ENCODE measurements around the gene BIVM.

The BIVM gene

DNA sequence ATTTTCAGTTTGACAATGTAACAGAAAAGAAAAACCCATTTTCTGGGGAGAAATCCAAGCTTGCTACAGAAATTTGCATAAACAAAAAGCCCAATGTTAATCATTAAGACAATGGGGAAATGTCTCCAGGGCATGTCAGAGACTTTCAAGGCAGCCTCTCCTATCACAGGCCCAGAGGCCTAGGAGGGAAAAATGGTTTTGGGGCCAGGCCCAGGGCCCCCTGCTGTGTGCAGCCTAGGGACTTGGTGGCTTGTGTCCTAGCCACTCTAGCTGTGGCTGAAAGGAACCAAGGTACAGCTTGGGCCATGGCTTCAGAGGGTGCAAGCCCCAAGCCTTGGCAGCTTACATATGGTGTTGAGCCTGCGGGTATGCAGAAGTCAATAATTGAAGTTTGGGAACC, 17.3 kb upstream of the BIVM start:
- no peak for DNase-seq
- in situ Hi-C loops (cut with MboI; ENCODE audit: low pct_unique_long_range_greater_than_20kb, low sequenced_read_pairs): no loop called here

DNA sequence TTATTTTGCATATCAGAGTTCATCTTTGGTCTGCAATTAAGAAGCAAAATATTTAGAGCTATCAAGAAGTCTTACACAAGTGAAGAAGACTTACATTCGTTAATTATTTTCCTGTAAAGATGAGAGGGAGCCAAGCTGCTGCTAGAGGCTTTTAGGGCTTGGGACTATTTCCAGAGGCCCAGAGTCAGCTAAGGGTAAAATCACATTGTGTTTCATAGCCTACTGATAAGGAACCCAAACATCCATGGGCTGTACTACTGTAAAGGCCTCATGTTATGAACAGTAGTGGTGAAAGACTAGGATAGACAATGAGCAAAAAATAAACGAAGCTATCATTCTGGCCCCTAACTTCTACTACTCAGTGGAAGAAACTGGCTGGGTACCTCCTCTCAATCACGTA, 14.4 kb upstream of the BIVM start:
- no peak for DNase-seq
- in situ Hi-C loops (cut with MboI; ENCODE audit: low pct_unique_long_range_greater_than_20kb, low sequenced_read_pairs): no loop called here

DNA sequence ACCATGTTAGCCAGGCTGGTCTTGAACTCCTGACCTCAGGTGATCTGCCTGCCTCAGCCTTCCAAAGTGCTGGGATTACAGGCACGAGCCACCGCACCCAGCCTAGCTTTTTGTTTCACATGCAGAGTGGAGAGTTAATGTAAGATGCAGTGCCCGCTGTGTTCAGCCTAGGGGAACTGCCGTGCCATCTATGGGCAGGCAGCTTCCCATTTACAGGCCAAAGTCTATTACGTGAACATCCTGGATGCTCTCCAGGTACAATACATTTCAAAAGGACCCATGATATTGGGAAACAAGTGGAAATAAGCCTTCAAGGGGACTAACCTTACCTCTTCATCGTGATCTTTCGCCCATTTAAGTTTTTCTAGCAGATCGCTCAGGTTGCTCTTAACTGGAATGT, 10.2 kb upstream of the BIVM start:
- no peak for DNase-seq
- in situ Hi-C loops (cut with MboI; ENCODE audit: low pct_unique_long_range_greater_than_20kb, low sequenced_read_pairs): no loop called here

DNA sequence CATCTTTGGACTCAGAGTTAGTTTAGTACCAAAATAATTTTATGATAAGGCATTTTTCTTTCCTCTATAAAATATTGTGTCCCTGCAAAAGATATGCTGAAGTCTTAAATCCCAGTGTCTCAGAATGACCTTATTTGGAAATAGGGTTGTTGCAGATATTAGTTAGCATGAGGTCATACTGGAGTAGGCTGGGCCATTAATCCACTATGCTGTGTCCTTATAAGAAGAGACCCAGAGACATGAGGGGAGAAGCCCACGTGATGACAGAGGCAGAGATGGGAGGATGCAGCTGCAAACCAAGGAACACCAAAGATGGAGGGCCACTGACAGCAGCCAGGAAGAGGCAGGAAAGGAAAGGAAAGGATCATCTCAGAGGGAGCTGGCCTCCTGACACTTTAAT, 6.5 kb upstream of the BIVM start:
- no peak for DNase-seq
- in situ Hi-C loops (cut with MboI; ENCODE audit: low pct_unique_long_range_greater_than_20kb, low sequenced_read_pairs): no loop called here

DNA sequence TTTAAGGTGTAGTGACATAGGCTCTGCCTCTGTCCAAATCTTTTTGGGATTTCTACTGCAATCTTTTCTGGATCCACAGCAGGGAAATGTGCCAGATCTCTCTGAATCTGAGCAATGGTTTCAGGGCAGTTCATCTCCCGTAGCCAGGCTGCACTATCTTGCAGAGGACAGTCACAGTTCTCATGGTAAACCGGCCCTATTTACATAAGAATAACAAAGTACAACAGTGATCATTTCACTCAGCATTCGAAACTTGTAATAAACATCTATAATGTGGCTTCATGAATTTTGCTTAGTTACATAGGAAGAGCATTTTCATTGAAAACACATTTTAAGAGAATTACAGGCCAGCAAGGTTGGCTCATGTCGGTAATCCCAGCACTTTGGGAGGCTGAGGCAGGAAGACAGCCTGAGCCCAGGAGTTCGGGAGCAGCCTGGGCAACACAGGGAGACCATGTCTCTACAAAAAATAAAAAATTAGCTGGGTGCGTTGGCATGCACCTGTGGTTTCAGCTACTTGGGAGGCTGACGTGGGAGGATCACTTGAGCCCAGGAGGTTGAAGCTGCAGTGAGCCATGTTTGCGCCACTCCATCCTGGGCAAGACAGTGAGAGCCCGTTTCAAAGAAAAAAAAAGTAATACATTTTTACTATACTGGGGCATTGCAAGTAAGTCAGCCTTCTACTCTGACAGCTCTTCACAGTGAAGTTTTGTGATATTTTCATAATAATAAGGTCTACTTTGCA, 5.1 kb upstream of the BIVM start:
- in situ Hi-C loops (cut with MboI; ENCODE audit: low pct_unique_long_range_greater_than_20kb, low sequenced_read_pairs): no loop called here
- DNase-seq: no peak

DNA sequence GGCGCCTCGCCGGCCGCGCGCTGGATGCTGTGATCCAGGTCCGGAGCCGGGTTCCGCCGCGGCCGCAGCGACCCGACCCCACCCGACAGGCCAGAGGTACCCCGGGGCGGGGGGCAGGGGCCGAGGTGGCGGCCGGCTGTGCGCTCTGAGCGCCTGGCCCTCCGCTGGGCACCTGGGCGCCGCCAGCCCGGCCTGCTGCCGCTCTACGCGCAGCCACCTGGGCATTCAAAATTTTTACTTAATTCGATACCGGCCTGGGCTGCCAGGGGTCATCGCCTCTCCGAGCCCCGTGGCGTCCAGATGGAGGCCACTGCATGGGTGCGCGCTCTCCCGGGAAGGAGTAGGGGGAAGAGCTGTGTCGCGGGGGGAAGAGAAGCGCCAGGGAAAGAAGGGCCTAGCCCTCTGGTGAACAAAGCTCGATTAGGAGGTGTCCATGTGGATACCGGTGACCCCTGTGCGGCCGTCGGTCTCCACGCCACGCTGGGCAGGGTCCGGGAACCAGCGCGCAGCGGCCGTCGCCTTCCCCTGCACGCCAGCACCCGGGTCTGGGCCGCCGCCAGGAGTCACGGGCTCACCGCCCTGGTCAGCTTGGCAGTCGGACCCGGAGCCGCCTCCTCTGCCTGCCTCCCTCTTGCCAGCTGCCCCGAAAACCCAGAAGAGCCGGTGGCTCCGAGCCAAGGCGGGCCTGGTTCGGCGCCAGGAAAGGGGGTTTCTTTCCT, 666 bp downstream of the BIVM start:
- in situ Hi-C loops (cut with MboI; ENCODE audit: low pct_unique_long_range_greater_than_20kb, low sequenced_read_pairs): no loop called here

DNA sequence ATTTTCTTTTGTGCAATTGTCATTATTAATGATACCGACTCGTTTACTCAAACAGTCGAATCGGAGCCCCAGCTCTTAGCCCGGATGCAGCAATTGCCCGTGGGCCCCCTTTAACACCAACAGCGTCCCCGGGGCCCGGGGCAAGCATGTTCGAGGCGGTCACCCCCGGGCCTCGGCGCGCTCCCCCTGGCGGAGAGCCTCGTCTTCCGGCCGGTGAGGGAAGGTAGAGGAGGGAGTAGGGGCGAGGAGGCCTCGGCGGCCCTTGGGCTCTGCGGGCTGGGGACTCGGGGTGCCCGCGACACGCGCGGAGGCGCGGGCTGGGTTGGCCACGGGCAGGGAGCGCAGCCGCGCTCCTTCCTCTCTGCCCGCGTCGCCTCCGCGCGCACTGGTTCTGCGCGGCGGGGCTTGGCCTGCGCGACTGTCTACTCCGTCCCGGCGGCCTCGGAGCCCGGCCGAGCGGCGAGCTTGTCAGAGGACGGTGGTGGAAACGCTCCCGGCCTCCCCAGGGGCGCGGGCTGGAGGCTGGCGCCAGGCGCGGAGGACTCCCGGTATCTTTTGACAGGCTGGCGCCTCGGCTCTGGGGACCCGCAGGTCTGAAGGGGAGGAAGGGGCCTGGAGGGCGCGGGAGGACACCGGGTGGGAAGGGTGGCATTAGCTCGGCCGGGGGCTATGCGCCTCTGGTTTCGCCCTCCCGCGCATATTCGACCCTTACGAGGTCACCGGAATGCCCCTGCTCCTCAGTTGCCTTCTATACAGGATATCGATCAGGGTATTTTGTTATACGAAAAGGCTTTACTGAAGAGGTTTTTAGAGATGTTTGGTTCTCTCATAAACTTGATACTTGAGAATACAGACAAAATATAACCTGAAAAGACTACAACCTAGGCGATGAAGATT, 1.5 kb downstream of the BIVM start:
- in situ Hi-C loops (cut with MboI; ENCODE audit: low pct_unique_long_range_greater_than_20kb, low sequenced_read_pairs): no loop called here
- peak; percentile 91 for DNase-seq

More for the DNA sequence above, 666 bp downstream of the BIVM start:
- DNase-seq: no peak

DNA sequence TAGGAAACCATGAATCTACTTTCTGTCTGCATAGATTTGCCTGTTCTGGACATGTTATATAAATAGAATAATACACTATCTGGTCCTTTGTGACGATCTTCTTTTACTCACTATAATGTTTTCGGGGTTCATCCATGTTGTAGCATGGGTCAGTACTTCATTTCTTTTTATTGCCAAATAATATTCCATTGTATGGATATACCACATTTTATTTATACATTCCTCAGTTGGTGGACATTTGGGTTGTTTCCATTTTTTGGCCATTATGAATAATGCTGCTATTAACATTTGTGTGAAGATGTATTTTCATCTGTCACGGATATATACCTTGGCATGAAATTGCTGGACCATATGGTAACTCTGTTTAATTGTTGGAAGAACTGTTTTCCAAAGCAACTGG, 6.8 kb downstream of the BIVM start:
- in situ Hi-C loops (cut with MboI; ENCODE audit: low pct_unique_long_range_greater_than_20kb, low sequenced_read_pairs): no loop called here
- DNase-seq: no peak

DNA sequence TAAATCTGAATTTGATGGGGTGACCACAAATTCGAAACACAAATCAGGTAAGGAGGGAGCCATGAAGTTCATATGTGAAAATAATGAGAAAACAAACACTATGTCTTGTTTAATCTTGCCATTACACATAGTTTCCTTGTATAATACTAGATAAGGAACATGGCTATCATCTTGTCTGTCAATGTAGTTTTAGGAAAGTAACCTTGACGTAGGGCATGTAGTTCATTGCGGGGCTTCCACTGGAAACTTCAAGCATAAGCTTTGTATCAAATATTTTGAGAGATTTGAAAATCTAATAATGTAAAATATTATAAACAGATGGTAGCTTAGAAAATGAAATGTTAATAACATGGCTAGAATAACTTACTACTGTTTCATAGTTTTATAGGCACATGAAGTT, 8.8 kb downstream of the BIVM start:
- DNase-seq: no peak
- in situ Hi-C loops (cut with MboI; ENCODE audit: low pct_unique_long_range_greater_than_20kb, low sequenced_read_pairs): no loop called here

DNA sequence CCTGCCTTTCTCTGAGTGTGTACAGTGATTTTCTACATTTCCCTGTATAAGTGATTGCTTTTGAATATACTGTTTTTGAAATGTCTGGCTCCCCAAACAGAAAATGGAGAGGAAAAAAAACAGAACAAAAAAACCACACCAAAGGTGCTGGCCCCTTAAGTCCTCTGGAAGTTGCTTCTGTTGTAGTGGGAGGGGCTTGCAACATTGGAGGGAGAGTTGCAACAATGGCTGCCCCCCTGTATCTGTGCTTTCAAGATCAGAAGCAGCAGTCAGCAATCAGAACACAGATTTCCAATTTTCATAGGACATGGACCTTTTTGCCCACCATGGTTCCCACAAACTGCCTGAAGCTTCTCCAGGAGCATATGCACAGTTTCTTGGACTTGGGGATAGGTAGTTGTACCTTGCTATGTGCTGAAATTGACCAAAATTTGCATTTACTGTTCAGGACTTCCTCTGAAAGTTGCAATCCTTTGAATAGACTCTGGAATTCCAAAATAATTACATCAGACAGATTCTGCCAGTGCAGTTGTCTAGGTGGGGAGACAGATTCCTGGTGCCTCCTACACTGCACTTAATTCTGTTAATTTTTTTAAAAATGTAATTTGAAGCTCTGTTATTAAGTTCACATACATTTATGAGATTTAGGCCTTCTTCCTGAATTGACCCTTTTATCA, 13.8 kb downstream of the BIVM start:
- in situ Hi-C loops (cut with MboI; ENCODE audit: low pct_unique_long_range_greater_than_20kb, low sequenced_read_pairs): no loop called here
- DNase-seq: peak; percentile 20

DNA sequence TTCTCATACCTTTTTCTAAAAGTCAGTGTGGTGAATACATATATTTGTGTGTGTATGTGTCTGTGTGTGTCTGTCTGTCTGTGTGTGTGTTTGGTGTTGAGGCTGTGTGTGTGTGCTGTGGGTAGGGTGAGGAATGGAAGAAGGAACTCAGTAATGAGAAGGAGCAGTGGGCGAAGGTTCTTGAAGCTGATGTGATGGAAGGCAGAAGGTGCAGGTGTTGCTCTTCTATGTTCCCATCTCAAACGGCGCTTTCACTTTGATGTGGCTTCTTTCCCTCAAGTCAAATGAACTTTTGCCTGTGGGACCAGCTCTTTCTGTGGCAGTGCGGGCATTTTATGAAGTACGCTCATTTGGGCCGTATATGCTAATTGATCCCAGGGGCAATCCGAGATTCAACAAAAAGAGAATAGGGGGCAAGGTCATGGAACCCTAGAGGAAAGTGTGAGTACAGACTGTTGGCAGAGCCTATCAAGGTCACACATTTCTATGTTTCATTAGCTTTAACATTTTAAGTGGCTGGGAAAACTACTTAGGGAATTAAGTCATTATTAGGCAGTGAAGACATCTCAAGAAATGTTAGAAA, 15.2 kb downstream of the BIVM start:
- no peak for DNase-seq
- in situ Hi-C loops (cut with MboI; ENCODE audit: low pct_unique_long_range_greater_than_20kb, low sequenced_read_pairs): no loop called here

DNA sequence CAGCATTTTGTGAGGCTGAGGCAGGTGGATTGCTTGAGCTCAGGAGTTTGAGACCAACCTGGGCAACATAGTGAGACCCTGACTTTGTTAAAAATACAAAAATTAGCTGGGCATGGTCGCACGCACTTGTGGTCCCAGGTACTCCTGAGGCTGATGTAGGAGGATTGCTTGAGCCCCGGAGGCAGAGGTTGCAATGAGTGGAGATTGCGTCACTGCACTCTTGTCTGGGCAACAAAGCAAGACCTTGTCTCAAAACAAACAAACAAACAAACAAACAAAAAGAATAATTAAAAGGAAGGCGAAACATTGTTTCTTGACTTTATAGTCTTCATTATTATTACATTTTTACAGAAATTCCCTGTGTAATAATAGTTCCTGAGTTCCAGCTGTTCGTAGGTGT, 15.9 kb downstream of the BIVM start:
- DNase-seq: no peak
- in situ Hi-C loops (cut with MboI; ENCODE audit: low pct_unique_long_range_greater_than_20kb, low sequenced_read_pairs): no loop called here

DNA sequence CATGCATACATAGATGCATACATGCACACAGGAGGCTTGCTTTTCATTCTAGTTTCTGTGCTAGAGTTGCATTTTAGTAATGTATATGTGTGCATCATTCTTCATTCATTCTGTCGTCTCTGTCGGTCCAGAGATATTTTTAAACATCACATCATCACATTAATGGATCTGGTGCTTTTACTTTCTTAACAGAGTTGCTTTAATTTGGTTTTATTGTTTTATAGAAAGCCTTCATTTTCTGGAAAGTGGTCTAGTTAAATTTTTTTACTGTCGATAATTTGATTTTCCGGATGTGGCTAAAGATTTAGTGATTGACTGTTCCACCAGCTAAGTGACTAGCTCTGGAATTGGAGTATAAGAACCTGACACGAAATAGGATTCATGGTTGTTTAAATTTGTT, 16.9 kb downstream of the BIVM start:
- no peak for DNase-seq
- in situ Hi-C loops (cut with MboI; ENCODE audit: low pct_unique_long_range_greater_than_20kb, low sequenced_read_pairs): no loop called here

DNA sequence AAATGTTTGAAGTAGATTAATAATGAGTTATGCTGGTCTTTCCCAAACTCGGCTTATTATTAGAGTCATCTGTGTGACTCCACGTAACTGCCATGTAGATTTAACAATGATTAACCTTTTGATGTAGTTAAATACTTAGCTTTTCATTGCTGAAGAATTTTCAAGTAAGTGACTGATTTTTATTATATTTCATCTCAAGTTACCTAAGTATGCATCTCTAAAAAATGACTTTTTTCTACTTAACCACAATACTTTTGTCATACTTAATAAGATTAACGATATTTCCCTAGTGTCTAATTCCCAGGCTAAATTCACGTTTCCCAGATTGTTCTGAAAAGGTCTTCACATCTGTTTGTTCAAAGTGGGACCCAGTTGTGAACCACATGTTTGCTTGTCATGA, 17.8 kb downstream of the BIVM start:
- no peak for DNase-seq
- in situ Hi-C loops (cut with MboI; ENCODE audit: low pct_unique_long_range_greater_than_20kb, low sequenced_read_pairs): no loop called here

DNA sequence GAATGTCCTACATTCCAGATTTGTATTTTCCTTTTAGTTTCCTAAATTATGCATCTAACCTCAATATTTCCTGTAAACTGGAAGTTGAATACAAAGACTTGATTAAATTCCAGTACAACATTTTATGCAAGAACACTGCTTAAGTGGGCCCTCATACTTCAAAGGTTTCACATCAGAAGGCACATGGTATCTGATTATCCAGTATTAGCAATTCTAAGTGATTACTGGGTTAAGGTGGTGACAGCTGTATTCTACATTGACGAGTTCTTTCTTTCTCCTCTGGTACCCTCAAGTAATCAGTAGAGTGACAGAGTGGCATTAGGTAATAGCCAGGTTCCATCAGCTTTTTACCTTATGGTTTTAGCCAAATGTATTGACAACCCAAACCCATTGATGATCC, 18.3 kb downstream of the BIVM start:
- in situ Hi-C loops (cut with MboI; ENCODE audit: low pct_unique_long_range_greater_than_20kb, low sequenced_read_pairs): no loop called here

DNA sequence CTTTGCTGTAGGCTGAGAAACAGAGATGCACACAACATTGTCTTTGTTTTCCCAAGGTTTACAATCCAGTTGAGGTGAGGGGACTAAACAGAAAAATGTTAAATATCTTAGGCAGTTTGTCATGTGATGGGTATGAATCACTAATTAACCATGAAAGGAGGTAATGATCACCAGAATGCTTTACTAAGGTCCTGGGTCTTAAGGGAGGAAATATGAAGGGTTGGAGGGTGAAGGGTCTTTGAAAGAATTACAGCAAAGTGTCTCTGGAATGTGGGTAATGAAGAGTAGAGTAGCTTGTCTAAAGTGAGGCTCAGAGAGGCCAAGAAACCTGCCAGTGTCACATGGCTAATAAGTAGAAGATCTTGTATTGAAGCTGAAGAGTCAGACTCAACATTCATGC, 19.0 kb downstream of the BIVM start:
- in situ Hi-C loops (cut with MboI; ENCODE audit: low pct_unique_long_range_greater_than_20kb, low sequenced_read_pairs): no loop called here
- no peak for DNase-seq

More for the DNA sequence above, 18.3 kb downstream of the BIVM start:
- DNase-seq: no peak

DNA sequence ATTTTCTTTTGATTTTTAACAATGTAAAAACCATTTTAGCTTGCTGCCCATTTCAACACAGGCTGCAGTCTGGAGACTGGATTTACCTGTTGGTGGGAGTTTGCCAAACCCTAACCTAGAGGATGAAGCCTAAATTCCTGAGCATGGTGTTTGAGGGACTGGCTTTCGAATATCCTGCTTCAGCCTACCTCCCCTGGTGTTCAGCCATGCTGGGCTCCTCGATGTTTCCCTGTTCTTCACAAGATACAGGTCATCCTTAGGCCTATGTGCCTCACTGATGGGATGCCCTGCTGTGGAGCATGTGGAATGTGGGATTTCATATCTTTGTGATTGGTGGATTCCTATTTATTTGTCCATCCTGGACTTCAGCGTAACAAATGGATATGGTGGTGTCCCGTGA, 26.5 kb downstream of the BIVM start:
- in situ Hi-C loops (cut with MboI; ENCODE audit: low pct_unique_long_range_greater_than_20kb, low sequenced_read_pairs): no loop called here
- DNase-seq: no peak

DNA sequence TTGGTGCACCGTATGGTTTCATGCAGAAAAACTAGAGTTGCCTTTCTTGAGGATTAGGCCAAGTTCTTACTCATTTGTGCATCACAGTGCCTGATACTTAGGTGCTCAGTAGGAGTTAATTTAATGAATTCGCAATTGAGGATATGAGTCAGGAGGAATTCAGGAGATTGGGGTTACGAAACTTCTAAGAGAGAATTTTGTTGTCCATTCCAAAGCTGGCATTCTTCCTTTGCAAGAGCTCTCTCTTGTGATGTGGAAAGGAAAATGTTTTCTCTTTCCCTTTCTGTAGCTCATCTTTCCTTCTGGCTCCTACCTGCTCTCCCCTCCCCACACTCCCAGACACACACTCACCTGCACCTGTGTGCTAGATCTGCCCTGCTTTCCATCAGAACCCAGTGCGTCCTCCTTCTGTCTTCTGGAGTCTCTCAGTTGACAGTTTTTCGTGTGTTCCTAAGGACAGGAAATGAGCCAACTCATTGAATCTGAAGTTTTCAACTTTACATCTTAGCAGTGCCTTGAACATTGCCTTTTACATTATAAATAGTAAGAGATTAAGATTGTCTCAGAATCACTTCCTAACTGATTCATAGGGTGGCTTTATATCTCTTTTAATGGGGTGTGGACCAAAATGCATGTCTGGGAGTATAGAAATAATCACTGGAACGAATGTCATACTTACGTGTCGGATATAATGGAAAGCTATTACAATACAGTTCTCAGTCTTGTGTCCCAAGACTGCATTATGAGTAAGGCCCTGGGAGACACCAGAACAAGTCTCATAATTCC, 27.2 kb downstream of the BIVM start:
- DNase-seq: no peak
- in situ Hi-C loops (cut with MboI; ENCODE audit: low pct_unique_long_range_greater_than_20kb, low sequenced_read_pairs): no loop called here

All from KBM-7 (cell line).